HG03521 (cell line): ENCODE results near the gene IFFO2.

Experiments used
- ATAC-seq: cut with Tn5 transposase; IDR thresholded peaks from one replicate; pipeline ENCODE4 v1.9.1; 2021; ENCODE audit warnings: mild to moderate bottlenecking, moderate library complexity; ENCODE audit not compliant: unreplicated experiment

IFFO2 gene

DNA sequence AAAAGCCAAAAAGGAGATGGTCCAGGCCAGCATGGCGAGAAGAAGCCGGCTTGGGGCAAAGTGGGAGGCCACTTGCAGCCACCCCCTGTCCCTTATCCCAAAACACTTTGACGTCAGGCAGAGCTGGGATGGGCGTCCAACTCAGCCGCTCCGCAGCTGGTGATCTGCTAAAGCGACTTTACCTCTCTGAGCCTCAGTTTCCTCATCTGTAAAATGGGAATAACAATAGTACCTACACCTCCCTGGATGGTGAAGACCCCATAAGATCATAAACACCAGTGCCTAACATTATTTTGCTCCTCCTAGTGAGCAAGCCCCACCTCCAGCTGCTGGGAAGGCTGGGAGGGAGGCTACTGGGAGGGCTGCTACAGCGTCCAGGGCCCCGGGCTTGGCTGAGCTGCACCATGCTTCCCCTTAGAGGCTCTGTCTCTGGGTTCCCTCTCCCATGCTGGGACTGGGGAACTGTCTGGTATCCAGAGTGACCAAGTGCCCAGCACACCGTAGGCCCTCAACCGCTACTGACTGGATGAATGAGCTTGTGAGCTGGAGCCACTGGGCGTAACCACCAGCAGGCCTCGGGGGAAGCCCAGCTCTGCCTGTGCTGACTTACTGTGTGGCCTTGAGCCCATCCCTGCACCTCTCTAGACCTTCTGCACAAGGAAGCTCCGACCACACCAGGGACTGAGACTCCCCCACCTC, 18.3 kb downstream of the IFFO2 start:
- no peak for ATAC-seq

DNA sequence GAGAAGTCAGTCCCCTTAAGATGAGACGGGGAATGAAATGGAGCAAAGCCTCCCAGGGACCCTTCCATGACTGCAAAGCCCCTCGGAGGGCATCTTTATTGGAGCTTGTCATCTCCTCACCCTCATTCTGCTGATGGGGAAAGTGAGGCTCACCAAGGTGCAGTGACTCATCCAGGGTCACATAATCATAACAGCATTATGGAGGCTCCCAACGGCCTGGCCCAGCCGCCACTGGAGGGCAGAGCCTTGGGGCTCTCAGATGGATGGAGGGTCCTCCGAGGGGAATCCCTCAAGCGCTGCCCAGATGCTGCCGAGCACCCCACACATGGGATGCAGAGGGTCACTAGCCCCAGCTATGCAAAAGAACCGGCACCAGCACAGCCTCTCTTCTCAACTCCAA, 18.9 kb downstream of the IFFO2 start:
- ATAC-seq = no peak

- no peak for ATAC-seq
These were observed 19.5 kb downstream of the IFFO2 start for GRCh38 chr1:18936814-18937481.

DNA sequence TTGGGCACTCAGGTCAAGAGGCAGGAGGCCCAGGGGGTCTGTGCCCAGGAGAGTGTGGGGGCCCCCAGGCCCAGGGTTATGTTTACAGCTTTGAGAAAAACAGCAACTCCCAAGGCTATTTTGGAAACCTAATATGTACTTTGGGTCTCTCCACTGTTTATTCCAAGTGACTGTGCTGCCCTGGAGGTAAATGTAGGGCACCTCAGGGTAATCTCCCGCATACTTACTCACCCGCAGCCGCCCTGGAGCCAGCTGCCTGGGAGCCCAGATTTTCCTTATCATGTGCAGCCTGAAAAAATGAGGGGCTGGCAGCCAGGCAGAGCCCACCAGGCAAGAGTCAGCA, 20.0 kb downstream of the IFFO2 start:
- no peak for ATAC-seq

GRCh38 chr1:18934205-18935000, 22.1 kb downstream of the IFFO2 start:
- no peak for ATAC-seq

DNA sequence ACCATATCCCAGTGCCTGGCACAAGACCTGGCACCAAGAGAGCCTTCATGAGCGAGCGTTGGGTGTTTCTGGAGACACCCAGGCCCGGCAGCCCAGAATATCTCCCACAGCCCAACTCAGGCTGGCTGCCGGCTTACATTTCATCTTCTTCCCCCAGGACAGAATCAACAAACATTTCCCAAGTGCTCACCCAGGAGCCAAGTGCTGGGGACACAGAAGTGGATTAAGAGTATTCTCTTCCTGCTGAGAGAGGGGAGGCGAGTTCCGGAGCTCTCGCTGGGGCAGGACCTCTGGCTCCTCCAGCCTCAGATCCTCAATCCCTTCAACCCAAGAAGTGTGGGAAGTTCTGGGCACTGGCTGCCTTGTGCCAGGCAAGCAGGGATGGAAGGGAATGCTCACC, 23.6 kb downstream of the IFFO2 start:
- ATAC-seq = no peak

DNA sequence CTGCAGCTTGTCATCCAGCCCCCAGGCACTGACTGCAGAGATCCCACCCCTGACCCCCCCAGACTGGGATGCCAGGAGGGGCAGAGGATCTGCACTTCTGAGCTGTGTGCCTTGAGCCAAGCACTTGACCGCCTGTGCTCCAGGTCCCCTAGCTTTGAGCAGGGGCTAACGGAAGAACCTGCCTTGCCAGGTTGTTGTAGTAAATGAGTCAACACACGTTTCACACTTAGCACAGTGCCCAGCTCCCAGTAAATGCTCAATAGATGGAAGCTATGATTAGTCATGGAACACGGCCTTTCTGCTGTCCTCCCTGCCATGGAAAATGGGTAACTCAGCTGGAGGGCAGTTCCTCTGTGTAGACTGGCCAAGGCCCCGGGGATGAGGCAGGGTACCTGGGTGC, 24.1 kb downstream of the IFFO2 start:
- no peak for ATAC-seq

DNA sequence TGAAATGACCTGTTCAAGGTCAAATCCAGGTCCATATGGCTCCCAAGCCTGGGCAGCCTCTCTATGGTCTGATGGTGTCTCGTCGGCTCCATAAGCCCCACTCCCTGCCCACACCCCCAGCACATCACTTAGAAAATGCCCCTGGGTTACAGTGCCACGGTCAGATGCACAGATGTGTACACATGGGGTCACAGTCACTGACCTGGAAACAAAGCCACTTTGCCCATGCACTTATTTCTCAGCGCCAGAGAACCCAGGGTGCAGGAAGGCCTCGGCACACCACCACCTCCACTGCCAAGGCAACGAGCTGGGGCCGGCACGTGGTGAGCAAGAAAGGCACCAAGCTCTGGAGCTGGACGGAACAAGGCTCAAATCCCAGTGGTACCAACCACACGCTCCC, 24.7 kb downstream of the IFFO2 start:
- no peak for ATAC-seq

DNA sequence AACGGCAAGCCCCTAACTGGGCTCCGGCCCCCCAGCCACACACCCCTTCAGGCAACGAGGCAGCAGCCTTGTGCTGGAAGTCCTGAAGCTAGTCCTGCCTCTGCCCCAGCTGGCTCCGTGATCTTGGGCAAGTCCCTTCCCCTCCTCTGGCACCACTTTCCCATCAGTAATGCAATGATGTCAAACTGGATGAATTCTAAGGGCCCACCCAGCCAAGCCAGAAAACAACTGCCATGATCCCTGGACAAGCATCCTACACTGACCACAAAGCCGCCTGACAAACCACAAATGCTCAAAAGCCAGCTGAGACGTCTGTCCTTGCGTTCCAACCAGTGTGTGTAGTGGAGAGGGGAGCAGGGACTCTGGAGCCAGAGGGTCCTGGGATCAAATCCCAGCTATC, 26.8 kb downstream of the IFFO2 start:
- no peak for ATAC-seq

- no peak for ATAC-seq
These were observed 27.5 kb downstream of the IFFO2 start for GRCh38 chr1:18928985-18929384.

DNA sequence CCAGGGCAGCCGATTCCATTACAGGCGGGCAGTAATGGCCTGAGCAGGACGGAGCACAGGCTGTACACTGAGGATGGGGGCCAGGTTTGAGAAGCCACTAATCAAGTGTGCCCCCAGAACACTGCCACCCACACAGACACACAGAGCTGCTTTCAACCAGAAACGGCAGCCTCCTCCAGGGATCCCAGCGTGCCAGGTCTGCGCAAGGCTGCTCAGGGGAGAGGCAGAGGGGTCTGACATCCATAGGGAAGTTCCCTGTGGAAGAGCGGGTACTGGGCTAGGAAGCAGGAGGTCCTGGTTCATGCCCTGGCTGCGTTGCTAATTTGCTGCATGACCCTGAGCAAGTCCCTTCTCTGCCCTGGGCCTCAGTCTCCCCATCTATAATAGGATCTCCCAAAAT, 28.1 kb downstream of the IFFO2 start:
- no peak for ATAC-seq

DNA sequence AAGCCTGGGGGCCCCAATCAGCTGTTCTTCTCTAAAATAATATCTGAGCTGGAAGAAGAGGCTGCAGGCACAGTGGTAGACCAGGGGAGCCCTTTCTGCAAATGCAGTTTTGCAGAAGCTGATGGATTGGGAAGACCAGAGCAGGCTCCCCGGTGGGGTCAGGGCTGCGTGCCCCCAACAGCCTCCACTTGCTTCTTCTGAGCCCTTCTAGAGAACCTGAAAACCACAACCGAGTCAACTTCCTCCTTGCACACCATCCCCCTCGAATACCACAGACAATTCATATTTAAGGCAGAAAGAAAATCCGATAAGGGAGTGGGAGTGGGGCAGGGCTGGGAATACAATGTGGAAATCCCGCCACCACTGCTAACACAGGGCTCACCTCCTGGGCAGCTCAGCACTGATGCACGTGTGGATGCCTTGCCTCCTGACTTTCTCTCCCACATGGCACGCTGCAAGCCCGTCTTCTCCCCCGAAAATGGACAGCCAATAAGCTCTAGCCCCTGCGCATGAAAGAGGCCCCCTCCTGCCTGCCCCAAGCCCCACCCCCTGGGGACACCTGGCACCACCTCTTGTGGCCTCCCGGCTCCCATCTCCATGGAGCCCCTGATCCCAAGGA, 28.7 kb downstream of the IFFO2 start:
- no peak for ATAC-seq

DNA sequence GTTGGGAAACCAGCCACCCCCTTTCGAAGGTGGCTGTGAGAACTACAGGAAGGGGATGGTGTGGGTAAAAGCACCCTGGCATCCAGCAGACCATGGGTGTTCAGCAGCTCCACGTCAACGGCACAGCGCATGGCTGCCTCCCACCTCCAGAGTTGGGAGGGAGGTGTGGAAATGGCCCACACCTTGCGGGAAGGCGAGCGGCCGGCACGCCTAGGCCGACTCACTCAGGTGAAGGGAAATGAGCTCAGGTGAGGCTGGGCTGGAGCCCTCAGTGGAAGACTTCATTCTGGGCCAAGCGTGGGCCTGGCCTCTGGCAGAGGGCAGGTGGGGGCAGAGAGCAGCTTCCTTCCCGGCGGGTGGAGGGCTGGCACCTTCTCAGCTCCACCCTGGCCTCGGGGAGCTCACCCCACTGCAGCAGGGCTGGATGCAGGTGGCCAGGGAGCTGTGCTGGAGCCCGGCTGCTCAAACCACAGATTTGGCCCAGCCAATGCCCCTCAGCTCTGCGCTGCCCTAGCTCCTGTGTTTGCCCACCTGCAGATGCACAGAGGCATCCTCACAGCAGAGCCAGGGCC, 29.3 kb downstream of the IFFO2 start:
- peak; percentile 8 for ATAC-seq

GRCh38 chr1:18926315-18927081, 30.0 kb downstream of the IFFO2 start:
- peak; percentile 58 for ATAC-seq

DNA sequence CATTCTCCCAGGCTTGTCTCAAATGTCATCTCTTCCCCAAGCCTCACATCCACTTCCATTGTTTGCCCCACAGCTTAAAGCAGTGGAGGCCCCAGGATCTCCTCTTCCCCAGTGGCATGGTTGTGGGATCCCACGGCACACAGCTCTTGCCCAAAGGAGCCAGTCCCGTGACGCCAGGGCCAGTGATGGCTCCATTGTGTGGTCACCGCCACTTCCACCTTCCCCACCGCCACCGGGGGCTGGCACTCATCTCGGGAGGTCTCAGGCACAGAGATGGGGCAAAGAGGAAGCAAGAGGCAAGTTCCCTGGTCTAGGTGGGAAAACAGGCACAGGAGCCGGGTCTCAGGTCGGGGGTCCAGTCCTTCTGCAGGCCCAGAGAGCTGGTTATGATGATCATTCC, 31.2 kb downstream of the IFFO2 start:
- ATAC-seq = no peak

DNA sequence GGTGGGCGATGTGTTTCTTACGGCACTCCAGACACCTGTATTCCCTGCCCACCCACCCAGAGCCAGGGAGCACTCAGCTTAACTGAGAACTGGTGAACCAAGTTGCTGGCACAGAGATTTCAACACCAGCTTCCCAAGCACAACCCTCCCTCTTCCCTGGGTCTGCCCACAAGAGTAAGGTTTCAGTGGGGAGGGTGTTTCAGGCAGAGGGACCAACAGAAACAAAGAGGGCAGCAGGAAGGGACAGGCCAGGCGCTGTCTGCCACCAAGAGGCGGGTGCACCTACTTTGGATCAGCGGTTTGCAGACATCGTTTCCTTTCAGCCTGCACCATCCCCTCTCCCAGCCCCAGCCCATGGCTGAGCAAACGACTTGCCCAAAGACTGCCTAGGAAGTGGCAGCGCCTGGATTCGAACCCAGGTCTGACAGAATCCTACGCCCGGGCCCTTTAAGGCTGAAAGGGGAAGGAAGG, 32.2 kb downstream of the IFFO2 start:
- ATAC-seq = no peak

DNA sequence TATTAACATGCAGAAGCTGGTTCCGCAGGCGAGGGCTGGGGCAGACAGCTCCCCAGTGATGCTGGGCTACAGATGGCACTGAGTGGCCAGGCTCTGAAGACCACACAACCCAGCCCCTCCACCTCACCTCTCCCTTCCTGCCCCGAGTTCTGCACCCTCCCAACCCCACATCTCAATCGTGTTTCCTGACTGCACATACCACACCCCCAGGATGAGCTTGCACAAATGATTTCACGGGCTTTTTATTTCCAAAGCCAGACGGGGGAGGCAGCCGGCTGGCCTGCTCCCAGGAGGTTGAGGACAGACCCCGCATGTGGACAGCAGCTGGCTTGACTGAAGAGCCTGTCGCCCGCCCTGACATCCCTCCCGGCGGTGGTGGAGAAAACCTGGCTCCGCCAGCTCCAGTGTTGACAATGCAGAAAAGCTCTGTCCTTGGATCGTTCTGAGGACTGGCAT, 32.7 kb downstream of the IFFO2 start:
- ATAC-seq = no peak

DNA sequence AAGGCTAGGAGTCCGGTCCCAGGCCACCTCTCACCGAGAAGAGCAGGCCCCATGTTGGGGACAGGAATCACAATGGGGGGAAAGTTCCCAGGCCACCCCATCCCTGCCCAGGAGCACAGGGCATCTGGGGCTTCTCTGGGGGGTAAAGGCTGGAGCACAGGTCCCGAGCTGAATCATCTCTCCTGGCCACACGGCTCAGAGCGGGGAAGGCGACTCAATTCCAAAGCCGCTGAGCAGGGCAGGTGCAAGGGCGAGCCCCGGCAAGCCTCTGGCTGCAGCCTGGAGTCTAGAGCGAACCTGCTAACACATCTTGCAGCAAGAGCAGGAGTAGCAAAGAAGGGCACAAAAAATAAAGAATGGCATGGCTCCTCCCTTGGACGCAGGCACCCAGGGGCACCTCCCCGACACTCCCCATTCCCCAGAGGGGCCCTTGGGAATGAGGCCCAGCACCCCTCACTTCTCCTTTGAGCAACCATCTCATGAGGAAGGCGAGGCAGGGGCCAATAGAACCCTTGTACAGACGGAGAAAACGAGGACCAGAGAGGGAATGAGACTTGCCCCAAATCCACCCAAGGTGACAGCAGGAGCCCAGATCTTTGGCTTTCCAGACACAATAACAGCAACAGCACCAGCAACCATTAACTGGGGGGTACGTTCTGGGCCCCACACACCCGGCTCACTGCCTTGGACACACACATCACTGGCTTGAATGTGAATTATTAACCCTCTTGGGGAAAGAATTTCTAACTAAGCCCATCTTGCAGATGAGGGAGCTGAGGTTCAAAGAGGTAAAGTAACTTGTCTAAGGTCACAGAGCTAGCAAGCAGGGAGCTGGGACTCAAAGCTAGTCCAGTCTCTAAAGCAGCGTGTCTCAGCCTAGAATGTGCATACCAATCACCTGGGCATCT, 33.4 kb downstream of the IFFO2 start:
- ATAC-seq = no peak

DNA sequence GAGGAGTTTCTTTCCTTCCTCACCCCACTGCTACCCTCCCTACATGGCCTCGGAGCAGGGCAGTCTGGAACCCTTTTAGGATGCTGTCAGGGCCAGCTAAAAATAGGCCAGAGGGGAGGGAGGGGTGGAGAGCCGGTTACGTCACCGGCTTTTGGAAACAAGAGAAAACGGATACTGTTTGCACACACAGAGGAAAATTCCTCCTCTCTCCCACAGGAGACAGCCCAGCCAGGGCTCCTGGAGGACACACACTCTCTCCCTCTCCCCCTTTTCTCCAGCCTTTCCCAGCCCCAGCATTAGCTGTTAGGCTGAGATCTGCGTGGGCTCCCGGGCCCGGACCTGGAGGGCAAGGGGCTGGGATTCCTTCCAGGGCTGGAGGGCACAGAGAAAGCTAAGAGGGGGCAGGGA, 34.2 kb downstream of the IFFO2 start:
- no peak for ATAC-seq
